Measurements from ENCODE around the gene SLC49A3. TPM values are rescaled to one million over a fixed set of nuclear protein-coding genes. Genes with fewer than 3 reads are reported as not detected.

The SLC49A3 gene
- polyA plus RNA-seq, 1 donor from 2014 or later, result not detected

- no peaks in the 10 kb centered on the region for H3K9me3 ChIP-seq (ENCODE audit: low read length)
- no peaks in the 10 kb centered on the region for H3K36me3 ChIP-seq (ENCODE audit: insufficient read depth, low read length)
- H3K27ac ChIP-seq (ENCODE audit: low read length), result no peak overlapping the region
- peaks cover 38% of the 10 kb centered on the region for H4K20me1 ChIP-seq (ENCODE audit: insufficient read depth)
- no peak overlapping the region for H2AFZ ChIP-seq (ENCODE audit: low read depth, low read length)
- H3K9ac ChIP-seq (ENCODE audit: low read length), result no peak overlapping the region
- peaks cover 68% of the 10 kb centered on the region for H3K79me2 ChIP-seq (replicated peaks; ENCODE audit: insufficient read depth, low read length)
- H3K9me2 ChIP-seq (ENCODE audit: insufficient read depth, low read length), result no peaks in the 10 kb centered on the region
- no peak overlapping the region for H3K4me3 ChIP-seq (ENCODE audit: low read length)
- H3K4me2 ChIP-seq (ENCODE audit: low read length), result no peak overlapping the region
- TF ChIP-seq RAD21 (conservative IDR thresholded peaks at IDR 0.05) (no peak), MXI1 (conservative IDR thresholded peaks at IDR 0.05; ENCODE audit: poor library complexity, severe bottlenecking) (no peak), TAF1 (IDR thresholded peaks at IDR 0.05; ENCODE audit: low read depth) (no peak), POLR2AphosphoS5 (IDR thresholded peaks at IDR 0.05) (no peak), SMC3 (conservative IDR thresholded peaks at IDR 0.05; ENCODE audit: poor library complexity) (no peak), CTCF (IDR thresholded peaks at IDR 0.05; ENCODE audit: poor library complexity, severe bottlenecking) (no peak), REST (IDR thresholded peaks at IDR 0.05; ENCODE audit: borderline replicate concordance) (no peak), EZH2 (IDR thresholded peaks at IDR 0.05; ENCODE audit: borderline replicate concordance, insufficient read depth, low read length, poor library complexity, severe bottlenecking) (no peak), EP300 (conservative IDR thresholded peaks at IDR 0.05; ENCODE audit: poor library complexity, severe bottlenecking) (no peak)
- no peaks in the 10 kb centered on the region for H3K27me3 ChIP-seq (ENCODE audit: insufficient read depth, low read depth, low read length)
- peaks cover 6% of the 10 kb centered on the region for H3F3A ChIP-seq (ENCODE audit: insufficient read depth, low read length, poor library complexity, severe bottlenecking)
Observed at GRCh38 chr4:712916-713632, 24.1 kb upstream of the SLC49A3 start.

- Histone ChIP-seq H4K20me1 (ENCODE audit: insufficient read depth) (peaks cover 32% of the 10 kb centered on the region), H3K27ac (ENCODE audit: low read length) (no peak overlapping the region), H3K9me3 (ENCODE audit: low read length) (no peaks in the 10 kb centered on the region), H3K4me3 (ENCODE audit: low read length) (no peak overlapping the region), H3K36me3 (ENCODE audit: insufficient read depth, low read length) (no peaks in the 10 kb centered on the region), H3K9me2 (ENCODE audit: insufficient read depth, low read length) (no peaks in the 10 kb centered on the region), H3F3A (ENCODE audit: insufficient read depth, low read length, poor library complexity, severe bottlenecking) (peaks cover 6% of the 10 kb centered on the region), H3K27me3 (ENCODE audit: insufficient read depth, low read depth, low read length) (no peaks in the 10 kb centered on the region), H3K79me2 (replicated peaks; ENCODE audit: insufficient read depth, low read length) (peaks cover 67% of the 10 kb centered on the region), H2AFZ (ENCODE audit: low read depth, low read length) (no peak overlapping the region), H3K4me2 (ENCODE audit: low read length) (no peak overlapping the region), H3K9ac (ENCODE audit: low read length) (no peak overlapping the region)
- TF ChIP-seq MXI1 (conservative IDR thresholded peaks at IDR 0.05; ENCODE audit: poor library complexity, severe bottlenecking), result no peak
- no peak for TF ChIP-seq POLR2AphosphoS5 (IDR thresholded peaks at IDR 0.05)
- TF ChIP-seq RAD21 (conservative IDR thresholded peaks at IDR 0.05), result no peak
- no peak for TF ChIP-seq SMC3 (conservative IDR thresholded peaks at IDR 0.05; ENCODE audit: poor library complexity)
Observed at GRCh38 chr4:712093-712492, 23.1 kb upstream of the SLC49A3 start.

Measured in neural cell (in vitro differentiated cells).